Subcutaneous adipose tissue (tissue), 4 donors: Measurements from ENCODE around the gene FSD1L. TPM values are rescaled to one million over a fixed set of nuclear protein-coding genes. Genes with fewer than 3 reads are reported as not detected.

Experiments used
- total RNA-seq, 4 donors: library from RNA; depleted of rRNA; stranded (reverse); fragments of >200 nt; gene quantifications; one replicate each; pipeline ENCODE4 v1.1.0, GENCODE V29; 2016
- TF ChIP-seq, protein P1 (sequence below): fragments of 450-650 bp; IDR thresholded peaks from one replicate; pipeline ENCODE4 v1.5.1; 2016; ENCODE audit warnings: low read depth, mild to moderate bottlenecking, control low read depth, antibody characterized with exemption, moderate library complexity

Gene FSD1L
- total RNA-seq, 4 donors from 2014 or later, result 3.6 to 8.3 (median 4.8) TPM

DNA sequence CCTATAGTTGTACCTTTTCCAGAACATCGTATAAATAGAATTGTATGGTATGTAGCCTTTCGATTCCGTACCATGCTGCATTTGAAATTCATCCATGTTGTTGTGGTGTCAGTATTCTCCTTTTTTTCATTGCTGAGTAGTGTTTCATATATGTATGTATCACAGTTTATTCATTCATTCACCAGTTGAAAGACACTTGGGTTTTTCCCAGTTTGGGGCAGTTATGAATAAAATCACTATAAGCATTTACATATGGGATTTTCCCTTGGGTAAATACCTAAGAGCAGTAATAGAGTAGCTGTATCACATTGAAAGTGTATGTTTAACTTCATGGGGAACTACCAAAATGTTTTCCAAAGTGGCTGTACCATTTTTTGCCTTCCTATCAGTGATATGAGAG, 94.0 kb downstream of the FSD1L start:
- TF ChIP-seq, protein P1, sequence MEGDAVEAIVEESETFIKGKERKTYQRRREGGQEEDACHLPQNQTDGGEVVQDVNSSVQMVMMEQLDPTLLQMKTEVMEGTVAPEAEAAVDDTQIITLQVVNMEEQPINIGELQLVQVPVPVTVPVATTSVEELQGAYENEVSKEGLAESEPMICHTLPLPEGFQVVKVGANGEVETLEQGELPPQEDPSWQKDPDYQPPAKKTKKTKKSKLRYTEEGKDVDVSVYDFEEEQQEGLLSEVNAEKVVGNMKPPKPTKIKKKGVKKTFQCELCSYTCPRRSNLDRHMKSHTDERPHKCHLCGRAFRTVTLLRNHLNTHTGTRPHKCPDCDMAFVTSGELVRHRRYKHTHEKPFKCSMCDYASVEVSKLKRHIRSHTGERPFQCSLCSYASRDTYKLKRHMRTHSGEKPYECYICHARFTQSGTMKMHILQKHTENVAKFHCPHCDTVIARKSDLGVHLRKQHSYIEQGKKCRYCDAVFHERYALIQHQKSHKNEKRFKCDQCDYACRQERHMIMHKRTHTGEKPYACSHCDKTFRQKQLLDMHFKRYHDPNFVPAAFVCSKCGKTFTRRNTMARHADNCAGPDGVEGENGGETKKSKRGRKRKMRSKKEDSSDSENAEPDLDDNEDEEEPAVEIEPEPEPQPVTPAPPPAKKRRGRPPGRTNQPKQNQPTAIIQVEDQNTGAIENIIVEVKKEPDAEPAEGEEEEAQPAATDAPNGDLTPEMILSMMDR, result no peak

DNA sequence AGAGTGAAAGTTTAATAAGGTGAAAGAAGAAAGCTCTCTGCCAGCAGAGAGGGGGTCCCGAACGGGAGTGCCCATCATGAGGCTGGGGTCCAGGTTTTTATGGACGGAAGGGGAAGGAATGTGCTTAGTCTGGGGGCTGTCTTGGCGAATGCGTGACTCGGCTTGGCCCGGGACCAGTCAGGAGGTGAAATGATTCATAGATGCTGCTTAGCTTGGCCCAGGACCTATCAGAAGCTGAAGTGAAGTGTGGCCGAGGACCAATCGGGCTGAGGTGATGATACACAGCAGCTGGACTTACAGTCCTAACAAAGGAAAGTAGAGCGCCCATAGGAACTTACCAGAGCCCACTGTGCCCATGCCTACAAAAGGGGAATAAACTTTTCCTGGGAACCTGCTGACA, 106.2 kb downstream of the FSD1L start:
- TF ChIP-seq, protein P1, result no peak

DNA sequence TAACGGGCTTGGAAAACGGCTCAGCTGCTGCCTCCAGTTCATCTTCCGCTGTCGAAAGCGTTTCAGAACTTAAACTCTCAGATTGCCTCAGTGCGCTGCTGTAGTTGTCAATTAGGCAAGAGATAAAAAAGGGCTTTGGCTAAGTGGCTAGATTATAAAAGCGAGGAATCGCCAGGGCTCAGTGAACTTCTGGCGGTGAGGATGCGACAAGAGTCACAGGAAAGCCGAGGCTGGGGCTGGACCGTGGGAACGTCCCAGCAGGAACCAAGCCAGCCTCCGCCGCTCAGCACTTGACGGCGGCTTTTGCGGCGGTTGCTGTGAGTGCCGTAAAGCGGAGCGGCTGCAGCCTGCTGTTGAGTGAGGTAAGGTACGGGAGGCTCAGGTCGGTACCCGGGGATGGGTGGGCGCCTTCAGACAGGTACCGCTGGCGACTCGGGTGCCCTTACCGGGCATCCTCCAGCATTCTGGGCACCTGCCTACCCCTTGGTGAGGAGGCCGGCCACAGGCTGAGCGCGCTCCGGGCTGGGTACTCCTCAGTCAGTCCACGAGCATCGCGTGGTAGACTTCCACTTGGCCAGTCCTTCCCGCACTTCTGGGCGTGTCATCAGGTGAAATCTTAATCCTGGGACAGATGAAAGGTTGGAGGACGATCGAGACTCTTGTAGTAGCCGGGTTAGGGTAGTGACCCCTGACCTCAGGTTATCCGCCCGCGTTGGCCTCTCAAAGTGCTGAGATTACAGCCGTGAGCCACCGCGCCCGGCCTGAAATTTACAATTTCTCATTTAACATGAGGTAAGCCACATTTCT, 110.2 kb downstream of the FSD1L start, which contains the start of gene FKTN:
FKTN (plus strand) TSS at position 328 of the 807 bp plus-strand sequence. CDS start 16,902 bp downstream, outside the sequence.
- TF ChIP-seq, protein P1, result no peak

DNA sequence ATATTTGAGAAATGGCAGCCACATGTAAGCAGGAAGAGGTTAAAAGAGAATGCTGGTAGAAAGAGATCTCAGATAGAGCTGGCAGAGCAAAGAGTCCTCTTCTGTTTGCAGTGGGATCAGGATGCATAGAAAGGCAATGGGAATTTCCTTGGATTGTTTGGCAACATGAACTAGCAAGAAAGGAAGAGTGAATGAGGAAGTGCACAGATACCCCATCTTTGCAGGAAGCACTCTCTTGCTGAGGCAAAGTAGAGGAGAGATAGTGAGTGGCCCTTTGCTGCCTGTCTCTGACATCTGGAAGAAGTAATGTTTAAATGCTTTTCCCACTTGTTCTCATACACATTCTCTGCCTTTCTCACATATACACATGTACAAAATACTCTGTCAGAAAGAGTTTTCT, 124.6 kb downstream of the FSD1L start:
- TF ChIP-seq, protein P1, result no peak

DNA sequence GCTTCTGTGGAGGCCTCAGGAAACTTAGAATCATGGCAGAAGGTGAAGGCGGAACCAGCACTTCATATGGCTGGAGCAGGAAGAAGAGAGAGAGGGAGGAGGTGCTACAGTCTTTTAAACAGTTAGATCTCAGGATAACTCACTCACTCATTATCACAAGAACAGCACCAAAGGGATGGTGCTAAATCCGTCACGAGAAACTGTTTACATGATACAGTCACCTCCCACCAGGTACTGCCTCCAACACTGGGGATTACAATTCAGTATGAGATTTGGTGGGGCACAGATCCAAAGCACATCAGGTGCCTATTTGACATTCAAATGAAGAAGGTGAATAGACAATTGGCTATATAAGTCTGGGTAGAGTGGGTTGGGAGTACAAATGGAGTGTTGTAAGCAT, 145.3 kb downstream of the FSD1L start:
- TF ChIP-seq, protein P1, result no peak

Other genes starting within 250 kb of the FSD1L start
- gene SLC44A1, start 203.4 kb upstream of the FSD1L start, total RNA-seq, result 10 to 100 TPM; 48.2 to 85.5 (median 53.4) TPM
- gene FKTN, start 110.1 kb downstream of the FSD1L start, total RNA-seq, result 10 to 100 TPM in 3 of 4 donors, 1 to 10 TPM in 1; 7.9 to 17.8 (median 10.9) TPM
- gene TAL2, start 214.4 kb downstream of the FSD1L start, total RNA-seq, result 1 to 10 TPM in 1 of 4 donors, not detected in 3; 1.3 TPM
- 10 to 100 TPM; 11.7 to 22.1 (median 18.5) TPM for gene TMEM38B, start 246.5 kb downstream of the FSD1L start, total RNA-seq